Breast epithelium (tissue), 3 donors: Measurements from ENCODE around the gene WLS.

Source experiments
- CTCF ChIP-seq, 3 donors: fragments of 450-650 bp; IDR thresholded peaks; one replicate each; pipeline ENCODE4 v1.5.1; 2016 to 2017; ENCODE audit warnings: antibody characterized with exemption in 3 of 3, mild to moderate bottlenecking in 3 of 3, moderate library complexity in 3 of 3
- POLR2AphosphoS5 ChIP-seq, 3 donors: sonication (generic); formaldehyde crosslinking; IDR thresholded peaks; one replicate each; pipeline ENCODE4 v1.6.1; 2017; ENCODE audit warnings: antibody characterized with exemption in 3 of 3

- TF ChIP-seq CTCF (IDR thresholded peaks at IDR 0.05): no peak
- TF ChIP-seq POLR2AphosphoS5 (IDR thresholded peaks at IDR 0.05): no peak
Measured at GRCh38 chr1:68199603-68200002, 32.7 kb downstream of the WLS start.
